HG02642 (cell line): Measurements from ENCODE around the gene NKTR.

ENCODE experiments used
- ATAC-seq: cut with Tn5 transposase; IDR thresholded peaks from one replicate; pipeline ENCODE4 v1.9.1; 2021; ENCODE audit warnings: mild to moderate bottlenecking; ENCODE audit not compliant: unreplicated experiment, poor library complexity

NKTR gene

DNA sequence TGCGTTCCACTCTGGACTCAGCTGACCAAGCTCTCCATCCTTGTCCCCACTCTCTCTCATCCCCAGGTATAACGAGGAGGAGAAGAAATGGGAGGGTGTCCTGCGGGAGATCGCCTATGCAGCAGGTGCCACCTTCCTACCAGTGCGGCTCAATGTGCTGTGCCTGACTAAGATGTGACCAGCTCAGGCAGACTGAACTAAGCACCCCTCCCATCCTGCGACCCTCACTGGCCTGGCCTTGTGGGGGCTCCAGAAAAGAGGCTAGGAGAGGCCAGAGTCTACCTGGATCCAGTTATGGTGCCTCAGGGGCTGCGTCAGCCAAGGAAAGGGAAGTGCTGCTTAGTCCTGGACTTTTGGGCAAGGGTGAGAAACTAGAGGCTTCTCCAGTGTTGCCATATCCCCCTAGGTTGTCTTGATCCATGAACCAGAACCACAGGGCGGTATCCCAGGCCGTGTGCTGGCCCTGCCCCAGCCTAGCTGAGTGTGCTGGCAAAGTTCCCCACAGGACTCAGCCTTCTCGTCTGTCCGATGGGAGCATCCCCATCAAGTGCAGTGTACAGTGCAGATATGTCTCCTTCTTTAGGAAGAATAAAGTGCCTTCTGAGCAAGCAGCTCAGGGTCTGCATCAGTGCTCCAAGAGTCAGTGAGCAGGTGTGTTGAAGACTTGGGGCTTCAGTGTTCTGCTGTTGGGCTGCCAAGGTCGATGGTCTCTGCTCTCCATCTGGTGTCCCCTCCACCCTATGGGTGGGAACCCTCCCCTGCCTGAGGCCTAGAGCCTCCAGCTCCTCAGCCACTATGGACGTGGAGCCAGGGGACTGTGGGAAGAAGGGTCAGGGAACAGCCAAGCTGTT lies 91.6 kb downstream of the NKTR start:
- no peak for ATAC-seq

DNA sequence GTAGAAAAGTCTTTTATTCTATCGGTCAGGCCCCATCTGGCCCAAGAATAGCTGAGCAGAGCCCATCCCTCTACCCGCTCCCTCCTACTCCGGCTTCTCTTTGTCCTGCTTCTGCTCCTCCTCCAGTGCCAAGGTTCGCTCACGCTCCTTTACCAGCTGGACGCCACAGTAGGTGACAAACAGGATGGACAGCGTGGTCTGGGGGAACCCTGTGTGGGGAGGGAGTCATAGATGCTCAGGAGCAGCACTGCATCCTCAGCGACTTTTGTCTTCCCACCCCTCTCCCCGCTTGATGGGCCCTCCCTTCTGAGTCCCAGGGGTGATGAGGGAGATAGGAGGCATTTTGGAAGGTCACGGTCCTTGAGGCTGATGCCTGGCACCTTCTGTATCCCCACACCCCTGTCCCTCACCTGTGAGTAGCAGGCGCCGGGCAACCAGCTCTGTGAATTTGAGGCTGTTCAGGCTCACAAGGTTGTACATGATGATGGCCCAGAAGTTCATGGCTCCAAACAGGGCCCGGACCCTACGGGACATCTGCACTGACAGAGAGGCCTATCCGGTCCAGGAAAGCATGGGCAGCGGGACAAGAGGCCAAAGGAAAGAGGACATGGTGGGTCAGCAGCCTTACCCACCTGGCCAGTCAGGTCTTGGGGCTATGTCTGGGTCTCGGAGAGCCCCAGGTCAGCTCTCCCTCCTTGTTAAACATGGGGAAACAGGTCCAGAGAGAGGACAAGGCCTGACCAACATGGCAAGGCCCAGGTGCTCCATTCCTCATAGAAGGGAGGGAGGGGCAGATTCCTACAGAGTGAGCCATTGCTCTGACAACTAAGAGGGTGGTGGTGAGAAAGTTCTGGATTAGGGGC lies 92.4 kb downstream of the NKTR start:
- no peak for ATAC-seq

DNA sequence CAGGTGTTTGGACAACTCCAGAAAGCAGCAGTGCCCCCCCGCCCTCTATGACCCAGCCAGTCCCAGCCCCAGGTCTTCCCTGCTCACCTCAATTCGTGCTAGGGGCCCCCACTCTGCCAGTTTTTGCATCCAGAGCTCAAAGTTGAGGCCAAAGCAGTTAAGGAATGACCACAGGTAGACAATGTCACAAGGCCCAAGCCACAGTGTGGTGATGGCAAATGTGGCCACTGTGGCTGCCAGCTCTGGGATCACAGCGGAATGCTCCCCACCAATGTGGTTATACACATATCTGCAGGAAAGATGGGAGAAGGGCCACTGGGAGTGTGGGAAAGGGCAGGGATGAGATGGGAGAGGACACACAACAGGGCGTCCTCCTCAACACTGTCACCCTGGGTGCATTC lies 93.0 kb downstream of the NKTR start:
- no peak for ATAC-seq

DNA sequence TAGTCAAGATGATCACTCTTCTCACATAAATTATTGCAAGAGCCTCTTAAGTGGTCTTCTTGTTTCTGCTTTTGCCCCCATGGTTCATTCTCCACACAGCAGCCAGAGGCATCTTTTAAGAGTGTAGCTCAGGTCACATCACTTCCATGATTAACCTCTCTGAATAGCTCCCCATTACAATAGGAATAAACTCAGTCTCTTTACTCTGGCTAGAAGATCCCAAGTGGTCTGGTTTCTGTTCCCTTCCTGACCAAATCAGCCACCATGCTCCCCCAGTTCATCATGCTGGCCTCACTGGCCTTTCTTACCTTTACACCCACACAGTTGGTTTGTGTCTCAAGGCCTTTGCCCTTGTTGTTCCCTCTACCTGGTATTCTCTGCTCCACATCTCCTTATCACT lies 93.9 kb downstream of the NKTR start:
- ATAC-seq, result no peak

DNA sequence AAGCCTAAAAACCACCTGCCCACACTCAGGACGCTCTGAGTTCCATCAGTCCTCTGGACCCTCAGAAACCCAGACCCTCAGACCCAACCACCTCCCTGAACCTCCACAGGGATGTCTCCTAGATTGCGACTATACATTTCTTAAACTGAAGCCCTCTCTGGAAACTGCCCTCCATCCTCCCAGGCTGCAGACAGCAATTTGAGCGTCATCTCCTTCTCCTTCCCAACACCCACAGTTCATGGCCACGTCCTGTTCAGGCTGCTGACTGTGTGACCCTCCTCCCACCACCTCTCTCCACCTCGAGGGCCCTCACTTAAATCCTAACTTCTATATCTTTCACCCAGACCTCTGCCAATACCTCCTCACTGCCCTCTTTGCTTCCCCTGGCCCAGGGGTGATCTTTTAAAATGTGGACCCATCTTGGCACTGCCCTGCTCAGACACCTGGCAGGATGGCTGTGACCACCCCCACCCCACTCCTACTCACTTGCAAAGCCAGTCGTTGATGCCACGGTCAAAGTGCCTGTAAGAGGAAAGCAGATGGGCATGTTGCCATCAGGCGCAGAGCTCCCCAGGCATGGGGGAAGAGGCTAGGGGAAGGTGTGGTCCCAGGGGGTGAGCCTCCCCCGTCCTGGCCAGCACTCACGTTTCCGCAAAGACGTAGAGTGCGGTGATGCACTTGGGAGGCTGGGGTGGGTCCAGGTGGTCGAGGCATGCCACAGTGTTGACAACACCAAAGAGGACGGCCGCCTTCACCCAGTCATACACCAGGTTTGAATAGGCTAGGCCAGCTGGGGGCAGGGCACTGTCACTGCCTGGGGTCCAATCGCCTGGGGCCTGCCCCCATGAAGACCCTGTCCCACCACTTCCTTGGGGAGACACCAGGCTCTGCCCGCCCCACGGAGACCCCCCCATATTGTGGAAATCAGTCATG lies 96.1 kb downstream of the NKTR start:
- no peak for ATAC-seq

DNA sequence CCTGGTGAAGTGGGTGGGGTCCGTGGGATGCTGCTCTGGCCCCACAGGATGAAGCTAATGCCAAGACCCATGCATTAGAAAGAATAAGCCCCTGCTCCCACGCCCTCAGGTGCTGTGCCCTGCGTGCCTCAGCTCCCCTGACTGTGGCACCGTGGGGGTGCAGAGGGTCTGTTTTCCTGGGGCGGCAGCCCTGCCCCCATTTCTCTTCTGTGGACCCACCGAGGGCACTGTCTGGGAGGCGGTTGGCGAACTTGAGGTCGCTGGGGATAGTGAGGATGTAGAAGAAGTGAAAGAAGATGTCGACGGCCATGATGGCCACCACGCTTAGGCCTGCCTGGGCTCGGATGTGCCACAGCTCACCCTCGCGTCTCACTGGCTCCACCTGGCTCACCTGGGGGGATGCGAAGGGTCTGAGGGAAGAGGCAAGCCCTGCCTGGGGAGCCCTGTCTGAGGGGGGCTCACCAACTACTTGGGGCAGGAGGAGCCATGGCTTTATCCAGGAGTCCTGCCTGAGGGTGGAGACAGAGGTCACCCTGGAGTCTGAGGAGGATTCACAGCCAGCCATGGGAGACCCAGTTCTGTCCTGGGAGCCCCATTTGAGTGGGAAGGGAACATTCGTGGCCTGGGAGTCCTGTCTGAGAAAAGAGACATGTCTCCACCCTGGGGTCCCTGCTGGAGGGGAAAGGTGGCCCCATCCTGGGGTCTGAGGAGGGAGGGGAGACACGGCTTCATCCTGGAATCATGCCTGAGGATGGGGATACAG lies 97.0 kb downstream of the NKTR start:
- no peak for ATAC-seq
